ENCODE measurements around the gene SMYD5.

DNA sequence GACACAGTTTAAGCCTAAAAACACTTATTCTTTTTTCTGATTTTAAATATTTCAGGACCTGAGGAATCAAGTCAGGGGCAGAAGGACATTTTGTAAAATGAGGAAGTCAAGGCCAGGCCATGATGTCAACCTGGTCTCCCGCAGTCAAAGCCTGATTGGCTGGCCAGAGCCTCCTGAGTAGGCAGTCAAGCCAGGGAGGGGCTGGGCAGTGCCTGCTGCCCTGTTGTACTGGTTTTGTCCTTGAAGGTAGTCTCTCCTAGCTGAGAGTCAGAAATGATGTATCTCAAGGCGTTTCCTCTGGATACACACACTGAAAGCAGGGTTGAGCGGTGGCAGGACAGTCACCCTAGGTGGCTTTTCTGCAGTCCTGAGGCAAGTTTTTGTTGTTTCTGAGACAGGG lies 39.9 kb downstream of the SMYD5 start:
- TF ChIP-seq, protein P1, sequence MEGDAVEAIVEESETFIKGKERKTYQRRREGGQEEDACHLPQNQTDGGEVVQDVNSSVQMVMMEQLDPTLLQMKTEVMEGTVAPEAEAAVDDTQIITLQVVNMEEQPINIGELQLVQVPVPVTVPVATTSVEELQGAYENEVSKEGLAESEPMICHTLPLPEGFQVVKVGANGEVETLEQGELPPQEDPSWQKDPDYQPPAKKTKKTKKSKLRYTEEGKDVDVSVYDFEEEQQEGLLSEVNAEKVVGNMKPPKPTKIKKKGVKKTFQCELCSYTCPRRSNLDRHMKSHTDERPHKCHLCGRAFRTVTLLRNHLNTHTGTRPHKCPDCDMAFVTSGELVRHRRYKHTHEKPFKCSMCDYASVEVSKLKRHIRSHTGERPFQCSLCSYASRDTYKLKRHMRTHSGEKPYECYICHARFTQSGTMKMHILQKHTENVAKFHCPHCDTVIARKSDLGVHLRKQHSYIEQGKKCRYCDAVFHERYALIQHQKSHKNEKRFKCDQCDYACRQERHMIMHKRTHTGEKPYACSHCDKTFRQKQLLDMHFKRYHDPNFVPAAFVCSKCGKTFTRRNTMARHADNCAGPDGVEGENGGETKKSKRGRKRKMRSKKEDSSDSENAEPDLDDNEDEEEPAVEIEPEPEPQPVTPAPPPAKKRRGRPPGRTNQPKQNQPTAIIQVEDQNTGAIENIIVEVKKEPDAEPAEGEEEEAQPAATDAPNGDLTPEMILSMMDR (conservative IDR thresholded peaks at IDR 0.05), result no peak
- TF ChIP-seq EZH2 (IDR thresholded peaks at IDR 0.05; ENCODE audit: low read depth), result no peak

All from PC-9 (cell line).